HEK293 (cell line): ENCODE measurements around the gene MRPL48.
A peak's percentile ranks its signal among the peaks of the same experiment; 100 is the strongest.
"Not testable (repeated sequence)": the region's sequence is repeated elsewhere in the genome, so short reads cannot be mapped to it uniquely, and the experiment has no call there.

Source experiments
- CTCF ChIA-PET: fragments of 350-600 bp; formaldehyde crosslinking; extraction: SDS; loops from one replicate; lab custom pipeline; 2021; ENCODE audit warnings: antibody characterized with exemption; lab: Yijun Ruan, JAX
- POLR2A ChIA-PET: fragments of 300-600 bp; formaldehyde crosslinking; extraction: SDS; loops from one replicate; lab custom pipeline; 2020; ENCODE audit warnings: antibody characterized with exemption, inconsistent platforms; lab: Yijun Ruan, JAX
- H3K27ac ChIP-seq: fragments of 200-500 bp; sonication (Bioruptor generic); 2 replicates; pipeline ENCODE4 v1.5.1; 2014; ENCODE audit warnings: low read depth, low read length, control low read depth, inconsistent platforms; ENCODE audit errors: extremely low read depth
- H3K36me3 ChIP-seq, 2 experiments: fragments of 200-500 bp in 1 of 2; sonication (Bioruptor generic) in 1 of 2; 1 replicate in 1 of 2; 2 replicates in 1 of 2; pipeline ENCODE4 v1.5.1; 2014 to 2017; ENCODE audit warnings: inconsistent platforms in 2 of 2, low read length in 2 of 2; ENCODE audit not compliant: control insufficient read depth in 2 of 2, insufficient read depth in 1 of 2
- H3K4me1 ChIP-seq: fragments of 200-500 bp; sonication (Bioruptor generic); 2 replicates; pipeline ENCODE4 v1.5.1; 2014; ENCODE audit warnings: mild to moderate bottlenecking, low read length, inconsistent platforms; ENCODE audit not compliant: control insufficient read depth, insufficient read depth
- H3K4me3 ChIP-seq: 2 replicates; pipeline ENCODE4 v1.5.1; 2011; ENCODE audit warnings: low read depth, mild to moderate bottlenecking, control low read depth, low read length, moderate library complexity
- H3K9me3 ChIP-seq: fragments of 200-500 bp; sonication (Bioruptor generic); 2 replicates; pipeline ENCODE4 v1.5.1; 2014; ENCODE audit warnings: low read depth, low read length, inconsistent platforms; ENCODE audit not compliant: control insufficient read depth, insufficient read depth
- GLIS2 ChIP-seq: fragments of 450-650 bp; formaldehyde crosslinking; IDR thresholded peaks from 2 replicates; pipeline ENCODE4 v1.5.1; 2016; ENCODE audit warnings: missing biosample characterization, missing genetic modification characterization
- HIC1 ChIP-seq: fragments of 450-650 bp; formaldehyde crosslinking; IDR thresholded peaks from 2 replicates; pipeline ENCODE4 v1.5.1; 2016; ENCODE audit warnings: missing biosample characterization, missing genetic modification characterization
- PRDM10 ChIP-seq: fragments of 450-650 bp; formaldehyde crosslinking; IDR thresholded peaks from 2 replicates; pipeline ENCODE4 v1.5.1; 2016; ENCODE audit warnings: missing biosample characterization, missing genetic modification characterization
- SCRT1 ChIP-seq: fragments of 450-650 bp; formaldehyde crosslinking; IDR thresholded peaks from 2 replicates; pipeline ENCODE4 v1.5.1; 2016; ENCODE audit warnings: missing biosample characterization, missing genetic modification characterization, borderline replicate concordance
- WT1 ChIP-seq: fragments of 450-650 bp; formaldehyde crosslinking; IDR thresholded peaks from 2 replicates; pipeline ENCODE4 v1.5.1; 2016; ENCODE audit warnings: missing biosample characterization, missing genetic modification characterization
- ZBTB48 ChIP-seq: fragments of 450-650 bp; formaldehyde crosslinking; IDR thresholded peaks from 2 replicates; pipeline ENCODE4 v1.5.1; 2016; ENCODE audit warnings: missing biosample characterization, missing genetic modification characterization
- ZFP41 ChIP-seq: fragments of 450-650 bp; formaldehyde crosslinking; IDR thresholded peaks from 2 replicates; pipeline ENCODE4 v1.5.1; 2016; ENCODE audit warnings: missing biosample characterization, missing genetic modification characterization, borderline replicate concordance
- ZNF19 ChIP-seq: fragments of 450-650 bp; formaldehyde crosslinking; IDR thresholded peaks from 2 replicates; pipeline ENCODE4; 2016; ENCODE audit warnings: missing biosample characterization, missing genetic modification characterization, low read depth
- ZNF274 ChIP-seq, 2 experiments: fragments of 200-500 bp in 1 of 2; fragments of 450-650 bp in 1 of 2; sonication (Bioruptor generic) in 1 of 2; formaldehyde crosslinking in 1 of 2; IDR thresholded peaks; 2 replicates each; pipeline versions ENCODE4 v1.5.1 to v1.6.1; 2014 to 2016; ENCODE audit warnings: borderline replicate concordance in 1 of 2, inconsistent platforms in 1 of 2, low read length in 1 of 2, missing biosample characterization in 1 of 2, missing genetic modification characterization in 1 of 2
- ZNF335 ChIP-seq: fragments of 450-650 bp; formaldehyde crosslinking; conservative IDR thresholded peaks from 2 replicates; pipeline ENCODE4 v1.5.1; 2016; ENCODE audit warnings: missing biosample characterization, missing genetic modification characterization
- ZNF530 ChIP-seq: fragments of 450-650 bp; formaldehyde crosslinking; IDR thresholded peaks from 2 replicates; pipeline ENCODE4 v1.5.1; 2016; ENCODE audit warnings: low read depth, missing biosample characterization, missing genetic modification characterization
- ZNF560 ChIP-seq: fragments of 450-650 bp; formaldehyde crosslinking; IDR thresholded peaks from 2 replicates; pipeline ENCODE4 v1.5.1; 2017; ENCODE audit warnings: missing biosample characterization, missing genetic modification characterization, borderline replicate concordance
- ZNF670 ChIP-seq: fragments of 450-650 bp; formaldehyde crosslinking; IDR thresholded peaks from 2 replicates; pipeline ENCODE4 v1.5.1; 2016; ENCODE audit warnings: missing biosample characterization, missing genetic modification characterization, low read depth
- ZNF785 ChIP-seq: fragments of 450-650 bp; formaldehyde crosslinking; IDR thresholded peaks from 2 replicates; pipeline ENCODE4 v1.5.1; 2016; ENCODE audit warnings: missing biosample characterization, missing genetic modification characterization
- TF ChIP-seq, protein P1 (sequence below): fragments of 450-650 bp; formaldehyde crosslinking; IDR thresholded peaks from 2 replicates; pipeline ENCODE4 v1.5.0; 2017; ENCODE audit warnings: missing biosample characterization, missing genetic modification characterization, borderline replicate concordance

MRPL48 gene

DNA sequence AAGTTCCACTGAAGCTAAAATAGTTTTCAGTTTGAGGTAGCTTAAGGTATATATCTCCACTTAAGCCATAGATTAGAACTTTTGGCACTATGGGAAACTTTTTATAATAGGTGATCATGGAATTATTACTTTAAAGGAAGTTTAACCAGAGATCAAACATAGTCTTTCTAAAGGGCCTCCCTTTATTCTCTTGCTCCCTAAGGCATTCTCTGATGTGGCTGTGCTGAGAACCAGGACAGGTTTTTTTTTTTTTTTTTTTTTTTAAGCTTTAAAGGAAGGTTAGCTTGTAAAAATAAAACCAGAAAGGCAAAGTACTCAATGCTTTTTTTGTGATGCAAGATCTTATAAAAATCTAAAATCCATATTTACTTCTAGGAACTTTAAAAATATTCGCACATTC lies 2.9 kb upstream of the MRPL48 start (continued):
- TF ChIP-seq SCRT1 (tag by site-specific recombination) = no peak

DNA sequence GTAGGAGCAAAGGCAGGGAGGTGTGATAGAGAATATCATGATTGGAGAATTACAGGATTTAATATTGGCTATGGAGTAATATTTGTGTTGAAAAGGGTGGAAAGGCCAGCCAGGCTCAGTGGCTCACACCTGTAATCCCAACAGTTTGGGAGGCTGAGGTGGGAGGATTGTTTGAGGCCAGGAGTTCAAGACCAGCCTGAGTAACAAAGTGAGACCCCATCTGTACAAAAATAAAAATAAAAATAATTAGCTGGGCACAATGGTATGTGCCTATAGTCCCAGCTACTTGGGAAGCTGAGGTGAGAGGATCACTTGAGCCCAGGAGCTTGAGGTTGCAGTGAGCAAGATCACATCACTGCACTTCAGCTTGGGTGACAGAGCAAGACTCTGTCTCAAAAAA lies 2.2 kb upstream of the MRPL48 start:
- H3K36me3 ChIP-seq, H3K27ac ChIP-seq, H3K4me1 ChIP-seq, CTCF ChIA-PET, H3K9me3 ChIP-seq, H3K4me3 ChIP-seq: not testable (repeated sequence)
- TF ChIP-seq PRDM10 (tag by site-specific recombination) = 0 out of 2 replicates have a peak, but pooled peaks have one; percentile 52
- POLR2A ChIA-PET = interaction anchor here (0.5 to 1.2 kb wide), 3 partner anchors 24 to 1774 kb away, joined by 3 to 4 read pairs (median 4); partner anchors contain the start of gene RAB6A

DNA sequence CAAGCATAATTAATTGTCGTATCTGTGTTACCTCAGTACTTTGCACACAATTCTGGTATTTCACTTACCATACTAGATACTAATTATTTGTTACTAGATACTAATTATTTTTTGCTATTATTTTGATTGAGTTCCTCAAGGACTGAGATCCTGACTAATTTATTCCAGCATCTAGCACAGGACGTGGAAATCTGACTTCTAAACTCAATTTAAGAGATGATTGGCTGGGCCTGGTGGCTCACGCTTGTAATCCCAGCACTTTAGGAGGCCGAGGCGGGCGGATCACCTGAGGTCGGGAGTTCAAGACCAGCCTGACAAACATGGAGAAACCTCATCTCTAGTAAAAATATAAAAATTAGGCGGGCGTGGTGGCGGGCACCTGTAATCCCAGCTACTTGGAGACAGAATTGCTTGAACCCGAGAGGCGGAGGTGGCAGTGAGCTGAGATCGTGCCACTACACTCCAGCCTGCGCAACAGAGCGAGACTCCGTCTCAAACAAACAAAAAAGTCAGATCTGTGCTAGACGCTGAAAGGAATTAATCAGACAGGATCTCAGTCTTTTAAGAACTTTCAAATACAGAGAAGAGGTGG lies 527 bp upstream of the MRPL48 start:
- Histone ChIP-seq H3K36me3 (no peaks in the 10 kb centered on the region), H3K9me3 (no peaks in the 10 kb centered on the region), H3K27ac (peak overlapping the region; percentile 95), H3K4me3 (peak overlapping the region; percentile 99), H3K4me1 (no peaks in the 10 kb centered on the region)
- CTCF ChIA-PET = no interaction called here
- POLR2A ChIA-PET = interaction anchor here (1.1 to 2.8 kb wide), 7 partner anchors 8 to 90 kb away, joined by 3 to 59 read pairs (median 5); partner anchors contain the start of genes COA4, PAAF1 and RAB6A
- TF ChIP-seq ZNF335 (tag by site-specific recombination) (peak; percentile 51; the same call in 1 of the 2 replicates), ZNF274 (IDR thresholded peaks at IDR 0.05; ENCODE audit: low read length) (no peak), ZNF274 (tag by site-specific recombination; IDR thresholded peaks at IDR 0.05; ENCODE audit: borderline replicate concordance) (no peak), ZNF560 (tag by site-specific recombination) (no peak)

DNA sequence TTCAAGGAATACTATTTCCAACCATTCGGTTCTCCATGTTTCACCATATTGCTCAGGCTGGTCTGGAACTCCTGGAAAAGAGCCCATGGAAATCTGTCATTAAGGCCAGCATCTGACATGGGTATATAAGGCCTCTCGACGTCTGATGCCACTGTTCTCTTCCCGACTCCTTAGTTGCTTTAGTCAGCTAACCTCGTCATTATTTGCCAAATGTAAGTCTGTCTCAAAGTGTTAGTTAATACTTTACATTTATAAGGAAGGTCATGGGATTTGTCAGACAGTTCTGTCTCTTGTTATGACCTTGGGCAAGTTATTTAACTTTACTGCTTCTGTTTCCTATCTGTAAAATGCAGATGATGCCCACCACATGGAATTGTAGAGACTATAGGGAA lies 1.6 kb downstream of the MRPL48 start:
- Histone ChIP-seq H3K36me3 (no peaks in the 10 kb centered on the region), H3K9me3 (no peaks in the 10 kb centered on the region), H3K27ac (no peak overlapping the region; the same call in 1 of the 2 replicates), H3K4me3 (no peak overlapping the region), H3K4me1 (no peaks in the 10 kb centered on the region)
- CTCF ChIA-PET = no interaction called here
- no peak for TF ChIP-seq ZNF670
- TF ChIP-seq ZNF530 = no peak
- TF ChIP-seq WT1 (tag by site-specific recombination) = no peak
- no peak for TF ChIP-seq ZNF785 (tag by site-specific recombination)
- no peak for TF ChIP-seq ZNF19
- TF ChIP-seq, protein P1, sequence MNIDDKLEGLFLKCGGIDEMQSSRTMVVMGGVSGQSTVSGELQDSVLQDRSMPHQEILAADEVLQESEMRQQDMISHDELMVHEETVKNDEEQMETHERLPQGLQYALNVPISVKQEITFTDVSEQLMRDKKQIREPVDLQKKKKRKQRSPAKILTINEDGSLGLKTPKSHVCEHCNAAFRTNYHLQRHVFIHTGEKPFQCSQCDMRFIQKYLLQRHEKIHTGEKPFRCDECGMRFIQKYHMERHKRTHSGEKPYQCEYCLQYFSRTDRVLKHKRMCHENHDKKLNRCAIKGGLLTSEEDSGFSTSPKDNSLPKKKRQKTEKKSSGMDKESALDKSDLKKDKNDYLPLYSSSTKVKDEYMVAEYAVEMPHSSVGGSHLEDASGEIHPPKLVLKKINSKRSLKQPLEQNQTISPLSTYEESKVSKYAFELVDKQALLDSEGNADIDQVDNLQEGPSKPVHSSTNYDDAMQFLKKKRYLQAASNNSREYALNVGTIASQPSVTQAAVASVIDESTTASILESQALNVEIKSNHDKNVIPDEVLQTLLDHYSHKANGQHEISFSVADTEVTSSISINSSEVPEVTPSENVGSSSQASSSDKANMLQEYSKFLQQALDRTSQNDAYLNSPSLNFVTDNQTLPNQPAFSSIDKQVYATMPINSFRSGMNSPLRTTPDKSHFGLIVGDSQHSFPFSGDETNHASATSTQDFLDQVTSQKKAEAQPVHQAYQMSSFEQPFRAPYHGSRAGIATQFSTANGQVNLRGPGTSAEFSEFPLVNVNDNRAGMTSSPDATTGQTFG (tag by site-specific recombination) = no peak
- TF ChIP-seq ZBTB48 (tag by site-specific recombination) = no peak
- no peak for TF ChIP-seq ZFP41
- no peak for TF ChIP-seq SCRT1 (tag by site-specific recombination)
- no peak for TF ChIP-seq GLIS2 (tag by site-specific recombination)
- TF ChIP-seq HIC1 (tag by site-specific recombination) = no peak
- POLR2A ChIA-PET = no interaction called here
